HG02938 (cell line): ENCODE data around the gene FAM107B.
"Not testable (repeated sequence)": the region's sequence is repeated elsewhere in the genome, so short reads cannot be mapped to it uniquely, and the experiment has no call there.

ENCODE experiments used
- ATAC-seq: cut with Tn5 transposase; IDR thresholded peaks from one replicate; pipeline ENCODE4 v1.9.1; 2021; ENCODE audit warnings: mild to moderate bottlenecking, moderate library complexity; ENCODE audit not compliant: unreplicated experiment

The FAM107B gene

DNA sequence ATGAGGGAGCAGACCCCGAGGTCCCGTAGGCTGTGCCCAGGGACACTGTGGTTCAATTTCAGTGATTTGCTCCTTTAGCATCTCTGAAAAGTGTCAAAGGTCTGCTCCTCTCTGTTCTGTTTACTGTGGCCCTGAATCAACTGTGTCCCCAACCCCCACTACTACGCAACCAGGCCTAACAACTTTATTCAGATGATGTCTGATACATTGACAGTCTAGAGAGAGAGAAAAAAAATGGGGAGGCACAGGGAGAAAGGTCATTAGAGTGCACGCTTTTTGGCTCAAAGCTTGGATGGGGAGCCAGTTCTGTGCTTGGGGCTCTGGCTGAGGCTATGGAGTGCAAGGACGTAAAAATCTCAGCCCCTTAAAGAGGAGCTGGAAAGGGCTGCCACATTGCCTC is 77.9 kb downstream of the FAM107B start:
- ATAC-seq: no peak

DNA sequence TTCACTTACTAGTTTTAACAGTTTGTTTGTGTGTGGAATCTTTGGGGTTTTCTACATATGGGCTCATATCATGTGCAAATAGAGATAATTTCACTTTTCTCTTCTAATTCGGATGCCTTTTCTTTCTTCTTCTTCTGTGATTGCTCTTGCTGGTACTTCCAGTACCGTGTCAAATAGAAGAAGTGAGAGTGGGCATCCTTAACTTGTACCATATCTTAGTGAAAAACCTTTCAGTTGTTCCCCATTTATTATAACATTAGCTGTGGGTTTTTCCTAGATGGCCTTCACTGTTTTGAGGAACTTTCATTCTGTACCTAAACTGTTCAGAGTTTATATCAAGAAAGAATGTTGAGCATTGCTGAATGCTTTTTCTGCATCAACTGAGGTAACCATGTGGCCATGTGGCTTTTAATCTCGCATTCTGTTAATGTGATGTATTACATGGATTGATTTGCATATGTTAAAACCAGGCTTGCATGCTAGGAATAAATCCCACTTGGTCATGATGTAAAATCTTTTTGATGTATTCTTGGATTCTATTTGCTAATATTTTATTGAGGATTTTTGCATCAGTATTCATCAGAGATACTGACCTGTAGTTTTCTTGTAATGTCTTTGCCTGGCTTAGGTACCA is 78.7 kb downstream of the FAM107B start:
- no peak for ATAC-seq

DNA sequence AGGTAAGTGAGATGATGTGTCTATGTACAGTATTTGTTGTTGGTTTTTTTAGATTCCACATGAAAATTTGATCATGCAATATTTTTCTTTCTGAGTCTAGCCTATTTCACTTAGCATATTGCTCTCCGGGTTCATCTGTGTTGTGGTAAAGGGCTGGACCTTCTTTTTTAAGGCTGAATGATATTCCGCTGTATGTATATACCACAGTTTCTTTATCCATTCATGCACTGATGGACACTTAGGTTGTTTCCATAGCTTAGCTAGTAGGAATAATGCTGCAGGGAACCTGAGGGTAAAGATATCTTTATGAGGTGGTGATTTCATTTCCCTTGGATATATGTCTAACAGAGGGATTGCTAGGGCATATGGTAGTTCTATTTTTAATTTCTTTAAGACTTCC is 80.8 kb downstream of the FAM107B start:
- ATAC-seq: no peak

DNA sequence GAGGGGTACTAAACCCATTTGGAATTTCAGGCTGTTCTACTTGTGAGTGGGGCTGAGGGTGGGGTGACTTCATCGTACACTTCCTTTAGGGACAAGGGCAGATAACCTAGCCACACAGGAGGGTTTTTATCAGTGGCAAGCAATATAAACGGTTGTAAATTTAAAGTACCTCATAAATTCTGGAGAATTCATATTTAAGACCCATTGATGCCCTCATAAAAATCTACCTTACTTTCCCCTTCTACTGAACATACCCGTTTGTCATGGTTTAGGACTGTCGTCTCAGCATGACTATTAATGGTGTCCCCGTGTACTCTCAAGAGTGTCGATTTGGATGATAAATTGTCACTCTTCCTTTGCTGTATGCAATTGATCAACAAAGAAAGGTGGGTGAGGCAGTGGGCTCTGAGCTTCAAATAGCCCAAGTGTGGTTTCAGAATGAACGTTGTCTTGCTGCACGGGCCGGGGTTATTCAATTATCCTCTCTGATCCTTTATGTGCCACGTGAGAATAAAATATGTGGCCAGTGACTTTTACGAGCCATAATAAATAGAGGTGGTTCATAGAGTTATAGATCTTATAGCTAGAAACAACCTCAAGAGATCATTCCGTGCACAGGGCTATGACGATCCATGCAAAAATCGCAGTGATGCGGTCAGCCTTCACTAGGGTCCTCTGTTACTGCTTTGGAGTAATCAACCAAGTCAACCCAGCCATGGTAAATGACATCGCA is 82.2 kb downstream of the FAM107B start:
- ATAC-seq: no peak

DNA sequence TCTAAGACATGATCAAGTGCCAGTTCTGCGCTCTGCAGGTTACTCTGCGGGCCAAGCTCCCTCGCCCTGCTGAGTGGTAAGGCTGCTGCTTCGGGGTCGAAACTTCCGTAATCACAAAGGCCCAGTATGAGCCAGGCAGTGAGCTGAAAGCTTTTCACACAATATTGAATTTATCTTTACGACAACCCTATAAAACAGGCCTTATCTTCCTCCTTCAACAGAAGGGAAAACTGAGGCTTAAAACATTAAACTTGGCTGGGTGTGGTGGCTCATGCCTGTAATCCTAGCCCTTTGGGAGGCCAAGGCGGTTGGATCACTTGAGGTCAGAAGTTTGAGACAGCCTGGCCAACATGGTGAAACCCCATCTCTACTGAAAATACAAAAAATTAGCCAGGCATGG is 83.3 kb downstream of the FAM107B start:
- ATAC-seq: no peak

DNA sequence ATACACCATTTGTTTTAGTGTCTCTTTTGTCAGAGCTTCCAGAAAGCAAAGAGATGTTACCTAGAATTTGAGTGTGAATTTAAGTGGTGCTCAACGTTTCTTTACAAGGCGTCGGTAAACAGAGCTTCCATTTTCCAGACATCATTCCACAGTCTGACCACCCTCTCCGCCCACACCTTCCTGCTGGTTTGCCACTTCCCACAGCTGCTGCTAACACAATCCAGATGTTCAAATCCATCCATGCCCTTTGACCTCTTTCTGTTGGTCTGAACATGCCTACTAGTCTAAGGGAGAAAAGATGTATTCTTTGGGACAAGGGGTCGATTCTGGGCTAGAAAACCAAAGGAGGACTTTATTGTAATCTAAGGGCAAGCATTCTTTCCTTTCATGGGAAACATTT is 86.1 kb downstream of the FAM107B start:
- no peak for ATAC-seq

DNA sequence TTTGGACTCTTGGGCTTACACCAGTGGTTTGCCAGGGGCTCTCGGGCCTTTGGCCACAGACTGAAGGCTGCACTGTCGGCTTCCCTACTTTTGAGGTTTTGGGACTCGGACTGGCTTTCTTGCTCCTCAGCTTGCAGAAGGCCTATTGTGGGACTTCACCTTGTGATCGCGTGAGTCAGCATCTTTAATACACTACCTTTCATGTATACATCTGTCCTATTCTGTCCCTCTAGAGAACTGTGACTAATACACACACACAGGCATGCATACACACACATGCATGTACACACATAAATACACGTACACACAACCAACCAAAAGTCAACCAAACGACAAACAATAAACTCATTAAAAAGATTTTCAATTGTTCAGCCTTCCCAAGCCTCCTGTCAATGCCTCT is 86.5 kb downstream of the FAM107B start:
- not testable (repeated sequence) for ATAC-seq

DNA sequence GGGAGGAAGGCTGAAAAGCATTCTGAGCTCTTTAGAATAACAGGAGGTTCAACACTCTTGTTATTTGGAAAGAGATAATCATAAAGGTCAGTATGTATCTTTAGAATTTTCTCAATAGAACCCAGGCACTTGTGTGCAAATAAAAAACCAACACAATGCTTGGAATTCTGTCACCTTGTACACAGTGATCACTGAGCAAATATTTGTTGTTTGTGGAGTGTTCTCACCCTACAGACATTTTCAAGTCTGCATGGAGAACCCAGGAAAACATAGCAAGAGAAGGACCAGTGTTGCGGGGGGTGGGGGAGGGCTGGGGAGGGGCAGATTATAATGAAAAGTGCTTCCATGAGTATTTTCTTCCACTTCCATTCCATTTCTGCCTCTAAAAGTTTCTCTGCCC is 87.4 kb downstream of the FAM107B start:
- no peak for ATAC-seq

DNA sequence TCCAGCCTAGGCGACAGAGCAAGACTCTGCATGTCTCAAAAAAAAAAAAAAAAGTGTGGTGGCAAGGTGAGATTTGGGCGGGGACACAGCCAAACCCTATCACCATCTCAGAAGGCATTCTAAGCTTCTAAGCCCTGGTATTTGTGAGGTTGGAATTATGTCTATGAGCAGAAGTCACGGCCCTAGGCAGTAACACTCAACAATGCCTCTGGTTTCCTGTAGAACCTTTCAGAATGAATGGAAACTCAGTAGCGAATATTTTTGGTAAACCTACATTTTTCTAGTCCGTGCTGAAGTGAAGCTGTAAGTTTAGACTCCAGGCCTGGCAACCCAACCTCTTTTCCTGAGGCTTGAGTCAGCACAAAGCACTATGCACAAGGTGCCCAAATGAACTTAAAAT is 88.3 kb downstream of the FAM107B start:
- no peak for ATAC-seq

DNA sequence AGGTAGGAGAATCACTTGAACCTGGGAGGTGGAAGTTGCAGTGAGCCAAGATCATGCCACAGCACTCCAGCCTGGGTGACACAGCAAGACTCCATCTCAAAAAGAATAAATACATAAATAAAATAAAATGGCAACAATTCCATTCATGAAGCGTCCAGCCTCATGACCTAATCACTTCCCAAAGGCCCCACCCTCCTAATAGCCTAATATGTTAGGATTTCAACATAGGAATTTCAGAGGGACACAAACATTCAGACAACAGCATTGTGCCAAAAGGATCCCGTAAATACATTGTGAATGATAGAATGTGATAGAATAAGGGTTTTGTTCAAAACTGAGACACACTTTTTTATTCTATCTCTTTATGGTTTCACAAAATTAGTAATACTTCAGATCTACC is 90.3 kb downstream of the FAM107B start:
- no peak for ATAC-seq

DNA sequence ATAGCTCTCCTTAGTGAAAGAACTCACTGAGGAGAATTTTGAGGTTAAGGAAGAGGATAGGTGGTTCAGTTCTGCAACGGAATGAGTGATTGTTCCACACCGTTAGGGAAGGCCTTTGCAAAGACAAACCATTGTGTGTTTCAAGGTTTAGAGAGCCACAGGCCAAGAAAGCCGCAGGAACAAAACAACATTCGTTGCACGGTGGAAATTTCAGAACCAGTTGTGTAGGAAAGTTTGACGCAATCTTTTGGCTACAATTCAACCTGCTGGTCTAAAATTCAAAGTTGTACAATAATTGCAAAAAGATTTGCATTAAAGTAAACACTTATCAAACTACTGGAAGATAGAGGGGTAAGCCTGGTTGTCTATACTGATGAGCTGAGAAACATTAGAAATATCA is 91.4 kb downstream of the FAM107B start:
- ATAC-seq: no peak

DNA sequence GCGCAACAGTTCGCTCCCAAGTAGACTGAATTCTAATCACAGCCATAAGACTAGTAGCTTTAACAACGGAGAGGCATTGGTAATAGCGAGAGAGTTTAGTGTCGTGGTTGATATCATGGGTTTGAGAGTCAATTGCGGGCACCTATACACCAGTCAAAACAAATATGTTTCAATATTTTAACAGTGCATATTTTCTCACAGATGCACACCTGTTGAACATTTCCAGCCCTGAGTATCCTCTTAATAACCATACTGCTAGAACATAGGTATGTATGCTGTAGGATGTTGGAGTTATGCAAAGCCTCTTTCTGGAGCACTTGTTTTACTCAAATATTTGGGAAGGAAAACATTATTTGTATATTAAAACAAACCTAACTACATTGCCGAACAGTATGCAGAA is 92.9 kb downstream of the FAM107B start:
- no peak for ATAC-seq

DNA sequence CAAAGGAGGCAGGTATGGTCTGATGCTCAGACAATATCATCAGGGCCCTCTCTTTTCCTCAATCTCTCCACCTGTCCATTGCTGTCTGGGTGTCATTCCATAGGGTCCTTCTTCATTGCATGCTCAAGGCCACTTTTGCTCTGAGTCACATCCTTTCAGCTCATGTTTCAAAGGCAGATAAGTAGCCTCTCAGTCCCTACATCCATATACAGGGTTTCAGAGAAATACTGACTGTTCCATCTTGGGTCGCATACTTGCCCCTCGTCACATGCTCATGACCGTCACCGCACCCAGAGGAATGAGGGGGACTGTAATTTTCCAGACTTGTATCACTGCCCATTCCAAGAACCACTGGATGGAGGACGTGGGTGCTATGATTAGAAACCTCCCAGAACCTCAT is 93.4 kb downstream of the FAM107B start:
- no peak for ATAC-seq

DNA sequence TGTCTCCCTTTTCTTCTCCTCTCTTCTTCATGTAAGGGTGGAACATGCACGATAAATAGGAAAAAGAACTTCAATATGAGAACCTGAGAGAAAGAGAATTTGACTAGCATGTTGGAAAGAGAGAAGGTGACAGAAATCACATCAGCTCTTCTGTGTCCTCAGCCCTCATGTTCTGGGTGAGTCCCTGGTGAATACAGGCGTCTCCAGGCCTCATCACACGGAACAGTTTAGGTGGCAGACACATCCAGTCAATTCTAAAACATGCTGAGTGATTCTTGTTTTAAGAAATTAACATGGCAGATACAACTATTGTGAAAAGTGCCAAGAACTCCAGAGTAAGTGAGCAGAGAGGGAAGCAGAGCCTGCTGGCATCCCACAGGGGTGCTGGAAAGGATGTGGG is 96.1 kb downstream of the FAM107B start:
- no peak for ATAC-seq

DNA sequence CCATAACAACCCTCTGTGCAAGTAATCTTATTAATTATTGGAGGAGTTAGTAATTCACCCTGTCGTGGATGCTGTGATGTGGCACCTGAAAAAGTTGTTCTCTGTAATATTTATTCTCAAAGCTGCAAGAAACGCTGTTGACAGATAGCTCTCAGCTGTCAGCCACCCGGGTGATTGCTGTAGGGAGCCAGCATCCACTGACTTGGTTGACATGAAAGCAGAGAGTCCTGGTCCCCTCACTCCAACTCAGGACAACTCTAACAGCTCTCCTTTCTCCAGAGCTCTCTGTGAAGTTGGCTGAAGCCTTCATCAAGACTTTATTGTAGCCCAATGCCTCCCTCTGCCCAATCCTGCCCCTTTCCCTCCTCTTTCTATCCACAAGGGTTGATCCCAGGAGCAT is 98.0 kb downstream of the FAM107B start:
- no peak for ATAC-seq

DNA sequence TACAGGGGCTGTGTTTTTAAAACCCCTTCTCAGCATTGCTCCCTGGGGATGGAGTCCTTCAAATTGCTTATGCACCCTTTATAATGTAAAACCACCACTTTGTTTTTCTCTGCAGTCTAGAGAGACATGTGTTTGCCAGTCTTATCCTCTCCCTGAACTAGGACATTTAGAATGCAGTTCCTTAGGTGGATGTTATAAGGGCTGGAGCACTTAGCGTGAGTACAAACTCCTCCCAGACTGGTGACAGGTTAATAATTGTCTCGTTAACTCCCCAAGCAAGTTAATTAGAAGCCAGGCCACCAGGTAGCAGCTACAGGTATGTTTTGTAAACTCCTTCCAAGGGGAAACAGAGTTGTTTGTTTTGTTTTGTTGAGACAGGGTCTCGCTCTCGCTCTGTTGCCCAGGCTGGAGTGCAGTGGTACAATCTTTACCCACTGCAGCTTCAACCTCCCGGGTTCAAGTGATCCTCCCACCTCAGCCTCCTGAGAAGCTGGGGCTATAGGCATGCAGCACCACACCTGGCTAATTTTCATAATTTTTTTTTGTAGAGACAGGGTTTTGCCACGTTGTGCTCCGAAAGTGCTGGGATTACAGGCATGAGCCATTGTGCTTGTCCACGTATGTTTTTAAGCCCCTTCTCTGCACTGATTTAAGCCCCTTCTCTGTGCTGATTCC is 100.2 kb downstream of the FAM107B start:
- no peak for ATAC-seq

DNA sequence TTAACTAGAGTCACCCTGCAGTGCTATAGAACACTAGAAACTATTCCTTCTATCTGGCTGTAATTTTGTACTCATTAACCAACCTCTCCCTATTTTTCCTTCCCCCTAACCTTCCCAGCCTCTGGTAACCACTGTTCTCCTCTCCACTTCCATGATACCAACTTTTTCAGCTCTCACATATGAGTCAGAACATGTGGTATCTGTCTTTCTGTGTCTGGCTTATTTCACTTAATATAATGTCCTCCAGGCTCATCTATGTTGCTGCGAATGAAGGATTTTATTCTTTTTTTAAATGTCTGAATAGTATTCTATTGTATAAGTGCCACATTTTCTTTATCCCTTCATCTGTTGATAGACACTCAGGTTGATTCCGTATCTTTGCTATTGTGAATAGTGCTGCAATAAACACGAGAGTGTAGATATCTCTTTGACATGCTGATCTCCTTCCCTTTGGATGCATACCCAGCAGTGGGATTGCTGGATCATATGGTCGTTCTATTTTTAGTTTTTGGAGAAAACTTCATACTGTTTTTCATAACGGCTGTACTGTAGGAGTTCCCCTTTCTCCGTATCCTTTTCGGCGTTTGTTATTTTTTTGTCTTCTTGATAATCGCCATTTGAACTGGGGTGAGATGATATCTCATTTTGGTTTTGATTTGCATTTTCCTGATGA is 101.4 kb downstream of the FAM107B start:
- ATAC-seq: no peak

DNA sequence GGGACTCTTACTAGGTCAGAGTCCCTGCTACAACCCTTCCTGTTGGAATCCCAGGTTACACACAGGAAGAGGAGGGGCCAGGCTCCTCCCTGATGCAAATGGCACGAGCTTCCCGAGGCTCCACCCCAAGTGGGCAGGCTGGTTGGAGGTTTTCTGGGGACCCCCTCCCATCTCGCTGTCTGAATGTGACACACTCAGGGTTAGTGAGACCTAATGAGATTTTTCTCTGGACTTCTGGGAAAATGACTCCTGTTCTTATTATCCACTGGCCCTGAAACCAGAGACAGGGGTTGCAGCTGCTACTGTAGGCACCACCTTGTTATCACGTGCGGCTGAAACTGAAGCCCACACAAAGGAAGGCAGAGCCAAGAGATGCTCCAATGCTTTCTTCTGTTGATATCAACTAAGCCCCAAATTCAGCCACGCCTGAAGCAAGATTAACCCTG is 103.3 kb downstream of the FAM107B start:
- no peak for ATAC-seq

DNA sequence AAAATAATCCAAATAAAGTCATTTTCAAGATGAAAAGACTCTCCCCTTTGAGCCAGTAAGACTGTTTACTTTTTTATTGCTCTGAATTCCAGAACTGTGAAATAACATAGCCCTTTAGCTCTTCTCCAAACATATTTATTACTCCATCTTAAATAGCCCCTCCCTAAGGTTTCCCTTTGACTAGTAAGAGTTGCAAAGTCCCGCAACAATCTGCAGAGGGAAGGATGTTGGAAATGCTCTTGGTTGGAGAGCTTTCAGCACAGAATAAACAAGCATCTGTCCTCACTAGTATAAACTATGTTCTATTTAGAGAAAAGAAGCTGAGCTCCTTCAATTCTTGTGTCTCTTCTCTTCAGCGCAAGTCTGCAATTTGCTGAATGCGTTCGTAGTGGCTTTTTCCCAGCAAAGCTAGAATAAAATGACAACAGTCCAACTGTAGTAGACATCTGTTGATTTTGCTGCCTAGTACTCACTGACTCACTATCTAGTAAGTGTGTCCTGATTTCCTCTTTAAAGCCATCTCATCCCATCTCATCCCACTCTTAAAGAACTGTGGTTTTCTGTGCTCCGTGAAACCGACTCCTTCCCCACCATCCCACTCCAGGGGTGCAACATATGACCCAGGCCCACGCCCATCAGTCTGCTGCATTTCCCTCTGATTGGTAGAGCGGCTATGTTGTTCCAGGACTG is 104.0 kb downstream of the FAM107B start:
- no peak for ATAC-seq

DNA sequence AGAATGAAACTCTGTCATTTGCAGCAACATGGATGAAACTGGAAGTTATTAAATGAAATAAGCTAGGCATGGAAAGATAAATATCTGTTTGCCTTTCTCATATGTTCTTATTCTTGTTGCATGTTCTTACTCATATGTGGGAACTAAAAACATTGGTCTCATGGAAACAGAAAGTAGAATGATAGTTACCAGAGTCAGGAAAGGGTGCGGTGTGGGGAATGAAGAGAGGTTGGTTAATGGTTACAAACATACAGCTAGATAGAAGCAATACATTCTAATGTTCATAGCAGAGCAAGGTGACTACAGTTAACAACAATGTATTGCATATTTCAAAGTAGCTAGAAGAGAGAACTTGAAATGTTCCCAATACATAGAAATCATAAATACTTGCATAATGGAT is 105.1 kb downstream of the FAM107B start:
- ATAC-seq: no peak

DNA sequence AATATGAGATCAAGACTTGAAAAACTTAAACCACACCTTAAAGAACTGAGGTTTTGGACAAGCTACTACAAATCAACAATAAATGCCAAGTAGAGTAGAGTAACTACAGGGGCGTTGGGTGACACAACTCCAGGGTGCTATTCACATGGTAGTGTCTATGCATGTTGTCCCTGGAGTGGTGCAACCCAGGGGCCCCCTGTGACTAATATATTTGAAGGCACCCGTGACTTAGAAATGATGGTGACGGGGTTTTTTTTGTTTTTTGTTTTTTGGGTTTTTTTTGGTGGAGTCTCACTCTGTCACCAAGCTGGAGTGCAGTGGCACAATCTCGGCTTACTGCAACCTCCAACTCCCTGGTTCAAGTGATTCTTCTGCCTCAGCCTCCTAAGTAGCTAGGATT is 106.9 kb downstream of the FAM107B start:
- no peak for ATAC-seq
